Measurements from ENCODE around the gene HDAC4. TPM values are rescaled to one million over a fixed set of nuclear protein-coding genes. Genes with fewer than 3 reads are reported as not detected.

Gene HDAC4
- total and polyA plus RNA-seq, 2 experiments from 2014 or later, result 9.3 to 10.8 TPM

DNA sequence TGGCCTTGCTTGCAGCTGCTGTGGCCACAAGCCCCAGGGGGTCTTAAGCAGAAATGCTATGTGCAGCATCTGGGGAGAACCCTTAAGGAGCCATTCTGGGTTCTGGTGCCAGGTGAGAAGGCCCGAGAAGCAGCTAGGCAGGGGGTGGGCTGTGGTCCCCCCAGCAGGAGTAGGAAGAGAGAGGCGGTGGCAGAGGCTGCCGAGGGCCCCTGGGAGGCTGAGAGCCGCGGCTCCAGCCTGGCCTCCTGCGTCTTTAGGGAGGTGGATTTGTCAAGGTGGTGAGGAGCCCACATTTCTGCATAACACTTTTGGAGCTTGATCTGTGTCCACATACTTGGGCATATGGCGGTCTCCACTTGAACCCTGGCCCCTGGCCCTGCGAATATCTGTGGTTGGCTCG, 356.5 kb downstream of the HDAC4 start:
- no peaks in the 10 kb centered on the region for H3K9me2 ChIP-seq (replicated peaks; ENCODE audit: insufficient read depth)
- no peak overlapping the region for H2AFZ ChIP-seq
- no peak overlapping the region for H3K27ac ChIP-seq
- H3K4me3 ChIP-seq, result no peak overlapping the region
- WGBS (ENCODE audit: low lambda C conversion rate, missing lambda C conversion rate), result 92% methylated on average over 9 of the region's 9 CpGs
- H3K9me3 ChIP-seq (ENCODE audit: low read depth), result no peaks in the 10 kb centered on the region
- DNase-seq (ENCODE audit: low spot score), result no peak
- TF ChIP-seq EZH2 (IDR thresholded peaks at IDR 0.05; ENCODE audit: borderline replicate concordance) (no peak), EZH2phosphoT487 (IDR thresholded peaks at IDR 0.05; ENCODE audit: low read depth, severe bottlenecking, unreplicated experiment) (no peak)
- TF ChIP-seq, protein P1, sequence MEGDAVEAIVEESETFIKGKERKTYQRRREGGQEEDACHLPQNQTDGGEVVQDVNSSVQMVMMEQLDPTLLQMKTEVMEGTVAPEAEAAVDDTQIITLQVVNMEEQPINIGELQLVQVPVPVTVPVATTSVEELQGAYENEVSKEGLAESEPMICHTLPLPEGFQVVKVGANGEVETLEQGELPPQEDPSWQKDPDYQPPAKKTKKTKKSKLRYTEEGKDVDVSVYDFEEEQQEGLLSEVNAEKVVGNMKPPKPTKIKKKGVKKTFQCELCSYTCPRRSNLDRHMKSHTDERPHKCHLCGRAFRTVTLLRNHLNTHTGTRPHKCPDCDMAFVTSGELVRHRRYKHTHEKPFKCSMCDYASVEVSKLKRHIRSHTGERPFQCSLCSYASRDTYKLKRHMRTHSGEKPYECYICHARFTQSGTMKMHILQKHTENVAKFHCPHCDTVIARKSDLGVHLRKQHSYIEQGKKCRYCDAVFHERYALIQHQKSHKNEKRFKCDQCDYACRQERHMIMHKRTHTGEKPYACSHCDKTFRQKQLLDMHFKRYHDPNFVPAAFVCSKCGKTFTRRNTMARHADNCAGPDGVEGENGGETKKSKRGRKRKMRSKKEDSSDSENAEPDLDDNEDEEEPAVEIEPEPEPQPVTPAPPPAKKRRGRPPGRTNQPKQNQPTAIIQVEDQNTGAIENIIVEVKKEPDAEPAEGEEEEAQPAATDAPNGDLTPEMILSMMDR (IDR thresholded peaks at IDR 0.05; ENCODE audit: poor library complexity), result no peak
- H4K20me1 ChIP-seq (ENCODE audit: insufficient read depth, poor library complexity, severe bottlenecking), result no peaks in the 10 kb centered on the region
- H3K36me3 ChIP-seq (replicated peaks; ENCODE audit: insufficient read depth, low read depth), result no peaks in the 10 kb centered on the region
- H3K27me3 ChIP-seq, result no peaks in the 10 kb centered on the region
- H3K4me2 ChIP-seq, result no peak overlapping the region
- no peaks in the 10 kb centered on the region for H3K79me2 ChIP-seq
- H3K4me1 ChIP-seq (ENCODE audit: insufficient read depth), result no peaks in the 10 kb centered on the region

DNA sequence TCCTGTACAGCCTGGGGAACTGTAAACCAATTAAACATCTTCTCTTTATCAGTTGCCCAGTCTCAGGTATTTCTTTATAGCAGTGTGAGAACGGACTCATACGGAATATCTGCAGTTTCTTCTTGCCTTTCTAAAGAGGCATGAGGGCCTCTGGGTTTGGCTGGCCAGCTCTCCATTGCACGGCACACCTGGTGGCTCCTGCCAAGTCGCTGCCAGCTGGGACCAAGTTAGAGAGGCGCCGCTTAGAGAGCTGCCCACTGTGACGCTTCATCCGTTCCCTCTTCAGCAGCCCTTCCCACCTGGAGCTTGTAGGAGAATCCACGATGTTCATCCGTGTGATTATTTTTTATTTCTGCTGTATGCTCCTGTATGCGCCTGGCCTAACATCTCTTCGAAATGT, 357.5 kb downstream of the HDAC4 start:
- no peaks in the 10 kb centered on the region for H3K4me1 ChIP-seq (ENCODE audit: insufficient read depth)
- H3K4me2 ChIP-seq, result no peak overlapping the region
- H3K9me2 ChIP-seq (replicated peaks; ENCODE audit: insufficient read depth), result no peaks in the 10 kb centered on the region
- no peaks in the 10 kb centered on the region for H3K36me3 ChIP-seq (replicated peaks; ENCODE audit: insufficient read depth, low read depth)
- H3K79me2 ChIP-seq, result no peaks in the 10 kb centered on the region
- no peak overlapping the region for H3K4me3 ChIP-seq
- H2AFZ ChIP-seq, result no peak overlapping the region
- no peaks in the 10 kb centered on the region for H4K20me1 ChIP-seq (ENCODE audit: insufficient read depth, poor library complexity, severe bottlenecking)
- H3K27me3 ChIP-seq, result no peaks in the 10 kb centered on the region
- H3K27ac ChIP-seq, result no peak overlapping the region
- TF ChIP-seq, protein P1 (IDR thresholded peaks at IDR 0.05; ENCODE audit: poor library complexity), result no peak
- TF ChIP-seq EZH2 (IDR thresholded peaks at IDR 0.05; ENCODE audit: borderline replicate concordance) (no peak), EZH2phosphoT487 (IDR thresholded peaks at IDR 0.05; ENCODE audit: low read depth, severe bottlenecking, unreplicated experiment) (no peak)
- DNase-seq (ENCODE audit: low spot score), result no peak
- 95% methylated on average over 12 of the region's 12 CpGs for WGBS (ENCODE audit: low lambda C conversion rate, missing lambda C conversion rate)
- H3K9me3 ChIP-seq (ENCODE audit: low read depth), result no peaks in the 10 kb centered on the region

DNA sequence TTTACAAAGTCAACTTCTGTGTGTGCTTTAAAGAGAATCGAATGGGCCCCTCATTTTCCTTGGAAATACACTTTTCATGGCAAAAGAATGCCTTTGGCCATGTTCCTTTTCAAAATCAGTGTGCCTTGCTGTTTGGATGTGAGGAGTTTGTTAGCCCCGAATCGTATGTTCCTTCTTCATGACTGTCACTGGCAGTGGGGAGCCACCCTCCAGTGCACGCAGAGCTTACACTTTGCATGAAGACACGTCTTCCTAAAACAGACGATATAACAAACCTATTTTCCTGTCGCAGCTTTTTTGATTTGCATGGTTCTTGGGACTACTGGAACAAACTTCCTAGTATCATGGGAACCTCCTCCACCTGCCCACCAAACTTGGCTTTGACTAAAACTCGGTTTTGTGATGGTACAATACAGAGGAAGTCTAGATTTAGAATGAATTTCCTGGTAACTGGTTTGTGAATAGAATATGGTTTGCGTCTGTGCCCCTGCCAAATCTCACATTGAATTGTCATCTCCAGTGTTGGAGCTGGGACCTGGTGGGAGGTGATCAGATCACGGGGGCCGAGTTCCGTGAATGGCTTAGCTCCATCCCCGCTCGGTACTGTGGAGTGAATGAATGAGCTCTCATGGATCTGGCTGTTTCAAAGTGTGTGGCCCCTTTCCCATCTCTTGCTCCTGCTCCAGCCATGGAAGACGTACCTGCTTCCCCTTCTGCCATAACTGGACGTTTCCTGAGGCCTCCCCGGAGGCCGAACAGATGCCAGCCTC, 358.1 kb downstream of the HDAC4 start:
- Histone ChIP-seq H3K4me2 (no peak overlapping the region), H3K9me3 (ENCODE audit: low read depth) (no peaks in the 10 kb centered on the region), H2AFZ (no peak overlapping the region), H3K27ac (no peak overlapping the region), H3K4me1 (ENCODE audit: insufficient read depth) (no peaks in the 10 kb centered on the region), H3K36me3 (replicated peaks; ENCODE audit: insufficient read depth, low read depth) (no peaks in the 10 kb centered on the region), H3K9me2 (replicated peaks; ENCODE audit: insufficient read depth) (no peaks in the 10 kb centered on the region), H4K20me1 (ENCODE audit: insufficient read depth, poor library complexity, severe bottlenecking) (no peaks in the 10 kb centered on the region), H3K79me2 (no peaks in the 10 kb centered on the region), H3K27me3 (no peaks in the 10 kb centered on the region), H3K4me3 (no peak overlapping the region)
- 91% methylated on average over 18 of the region's 18 CpGs for WGBS (ENCODE audit: low lambda C conversion rate, missing lambda C conversion rate)
- TF ChIP-seq EZH2 (IDR thresholded peaks at IDR 0.05; ENCODE audit: borderline replicate concordance), result no peak
- TF ChIP-seq, protein P1 (IDR thresholded peaks at IDR 0.05; ENCODE audit: poor library complexity), result no peak
- no peak for TF ChIP-seq EZH2phosphoT487 (IDR thresholded peaks at IDR 0.05; ENCODE audit: low read depth, severe bottlenecking, unreplicated experiment)
- DNase-seq (ENCODE audit: low spot score), result no peak
